K562 (cell line): ENCODE data around the gene EGR1. TPM values are rescaled to one million over a fixed set of nuclear protein-coding genes. Genes with fewer than 3 reads are reported as not detected.

Experiments
- CCNT2 ChIP-seq: IDR thresholded peaks from 2 replicates; pipeline ENCODE4 v1.6.1; 2011; ENCODE audit warnings: borderline replicate concordance, low read depth, mild to moderate bottlenecking, moderate library complexity, mixed read lengths, low read length; ENCODE audit not compliant: insufficient read length; ENCODE audit errors: extremely low read depth
- EP400 ChIP-seq: fragments of 450-650 bp; IDR thresholded peaks from 2 replicates; pipeline ENCODE4 v1.6.1; 2017; ENCODE audit warnings: antibody characterized with exemption, mild to moderate bottlenecking, moderate library complexity
- MCM3 ChIP-seq: fragments of 450-650 bp; IDR thresholded peaks from 2 replicates; pipeline ENCODE4 v1.6.1; 2016
- NFE2 ChIP-seq: IDR thresholded peaks from 2 replicates; pipeline ENCODE4 v1.6.1; 2014; ENCODE audit warnings: antibody characterized with exemption, low read depth
- NR1H2 ChIP-seq: sonication (generic); formaldehyde crosslinking; IDR thresholded peaks from 2 replicates; pipeline ENCODE4 v1.4.0; 2020; ENCODE audit warnings: mild to moderate bottlenecking, missing genetic modification reagents
- NR2C1 ChIP-seq, 2 experiments: fragments of 450-650 bp; IDR thresholded peaks; 2 replicates each; pipeline ENCODE4 v1.6.1; 2017; ENCODE audit warnings: mild to moderate bottlenecking in 2 of 2, antibody characterized with exemption in 1 of 2, inconsistent platforms in 1 of 2, missing compliant biosample characterization in 1 of 2, missing genetic modification characterization in 1 of 2
- NR2F6 ChIP-seq: fragments of 450-650 bp; formaldehyde crosslinking; IDR thresholded peaks from 2 replicates; pipeline ENCODE4 v1.4.0; 2020; ENCODE audit warnings: mild to moderate bottlenecking
- NR3C1 ChIP-seq: sonication (generic); formaldehyde crosslinking; IDR thresholded peaks from 2 replicates; pipeline ENCODE4 v1.8.1; 2022; ENCODE audit warnings: missing genetic modification reagents
- POLR2B ChIP-seq: fragments of 450-650 bp; IDR thresholded peaks from 2 replicates; pipeline ENCODE4 v1.6.1; 2018; ENCODE audit warnings: low read depth; ENCODE audit not compliant: partially characterized antibody
- SMARCB1 ChIP-seq: IDR thresholded peaks from 2 replicates; pipeline ENCODE4 v1.6.1; 2011; ENCODE audit warnings: improper control_type of control experiment, low read depth; ENCODE audit not compliant: insufficient read length
- SUPT5H ChIP-seq: fragments of 450-650 bp; IDR thresholded peaks from 2 replicates; pipeline ENCODE4 v1.6.1; 2016
- ZBTB8A ChIP-seq: fragments of 450-650 bp; IDR thresholded peaks from 2 replicates; pipeline ENCODE4 v1.6.1; 2018; ENCODE audit warnings: mild to moderate bottlenecking, moderate library complexity; ENCODE audit not compliant: partially characterized antibody
- ZNF785 ChIP-seq: fragments of 250-450 bp; sonication (Bioruptor Pico); IDR thresholded peaks from 2 replicates; pipeline ENCODE4 v1.4.0; 2020; ENCODE audit warnings: mild to moderate bottlenecking
- polyA plus RNA-seq, 8 experiments: library from polyadenylated mRNA; depleted of rRNA in 4 of 8; stranded (reverse) in 5 of 8; unstranded in 3 of 8; fragments of >200 nt; fragmentation: Nextera tagmentation in 2 of 8; fragmentation: Illumina TruSeq in 1 of 8; extraction: Ambion mirVana in 2 of 8; extraction: Trizol in 1 of 8; gene quantifications; 2 replicates each; pipeline versions ENCODE4 v1.2.1 to v1.2.3, GENCODE V29; 2011 to 2014; ENCODE audit warnings: inconsistent platforms in 1 of 8, missing spikeins in 1 of 8
- total RNA-seq, 7 experiments: library from RNA; depleted of rRNA in 6 of 7; stranded (reverse); fragments of >200 nt in 6 of 7; fragmentation: Illumina TruSeq in 2 of 7; extraction: Trizol in 2 of 7; gene quantifications; 2 replicates each; pipeline versions ENCODE4 v1.2.1 to v1.2.3, GENCODE V29; 2011 to 2021; ENCODE audit warnings: low replicate concordance in 1 of 7
- TF ChIP-seq, protein P1 (sequence below): sonication (generic); formaldehyde crosslinking; IDR thresholded peaks from 2 replicates; pipeline ENCODE4 v1.8.0; 2022; ENCODE audit warnings: mild to moderate bottlenecking, missing genetic modification reagents
- TF ChIP-seq, protein P2 (sequence below): sonication (generic); formaldehyde crosslinking; IDR thresholded peaks from 2 replicates; pipeline ENCODE4 v1.8.1; 2022; ENCODE audit warnings: missing genetic modification reagents
- TF ChIP-seq, protein P3 (sequence below), 2 experiments: fragments of 450-650 bp; formaldehyde crosslinking in 1 of 2; IDR thresholded peaks; 2 replicates each; pipeline versions ENCODE4 v1.4.0 to v1.6.1; 2014 to 2020; ENCODE audit warnings: mild to moderate bottlenecking in 2 of 2, borderline replicate concordance in 1 of 2, low read depth in 1 of 2

Gene EGR1
- total and polyA plus RNA-seq, 9 of the 15 experiments (the other 6 are each of a cell fraction or from before 2014, with no cell fraction given) = 1.3 to 132 (median 21.5) TPM

DNA sequence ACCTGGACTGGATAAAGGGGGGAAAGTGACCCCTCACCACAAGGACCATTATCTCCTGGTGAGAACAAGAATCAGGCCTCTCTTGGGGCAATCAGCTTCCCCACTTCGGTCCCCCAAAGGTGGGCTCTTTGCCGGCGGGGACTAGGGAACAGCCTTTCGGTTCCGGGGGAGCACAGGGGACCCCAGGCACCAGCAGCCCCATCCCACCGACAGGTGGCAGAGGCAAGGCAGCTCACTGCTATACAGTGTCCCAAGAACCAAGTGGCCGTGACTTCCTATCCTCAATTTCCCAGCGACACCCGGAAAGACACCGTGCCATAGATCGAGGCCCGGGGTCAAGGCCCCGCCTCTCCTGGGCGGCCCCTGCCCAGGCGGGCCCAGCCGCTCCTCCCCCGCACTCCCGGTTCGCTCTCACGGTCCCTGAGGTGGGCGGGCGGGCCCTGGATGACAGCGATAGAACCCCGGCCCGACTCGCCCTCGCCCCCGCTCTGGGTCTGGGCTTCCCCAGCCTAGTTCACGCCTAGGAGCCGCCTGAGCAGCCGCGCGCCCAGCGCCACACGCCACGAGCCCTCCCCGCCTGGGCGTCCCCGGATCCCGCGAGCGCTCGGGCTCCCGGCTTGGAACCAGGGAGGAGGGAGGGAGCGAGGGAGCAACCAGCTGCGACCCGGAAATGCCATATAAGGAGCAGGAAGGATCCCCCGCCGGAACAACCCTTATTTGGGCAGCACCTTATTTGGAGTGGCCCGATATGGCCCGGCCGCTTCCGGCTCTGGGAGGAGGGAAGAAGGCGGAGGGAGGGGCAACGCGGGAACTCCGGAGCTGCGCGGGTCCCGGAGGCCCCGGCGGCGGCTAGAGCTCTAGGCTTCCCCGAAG is 655 bp upstream of the EGR1 start (continued):
- TF ChIP-seq, protein P1, sequence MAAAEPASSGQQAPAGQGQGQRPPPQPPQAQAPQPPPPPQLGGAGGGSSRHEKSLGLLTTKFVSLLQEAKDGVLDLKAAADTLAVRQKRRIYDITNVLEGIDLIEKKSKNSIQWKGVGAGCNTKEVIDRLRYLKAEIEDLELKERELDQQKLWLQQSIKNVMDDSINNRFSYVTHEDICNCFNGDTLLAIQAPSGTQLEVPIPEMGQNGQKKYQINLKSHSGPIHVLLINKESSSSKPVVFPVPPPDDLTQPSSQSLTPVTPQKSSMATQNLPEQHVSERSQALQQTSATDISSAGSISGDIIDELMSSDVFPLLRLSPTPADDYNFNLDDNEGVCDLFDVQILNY (CRISPR knock-in tag) = no peak
- peak; percentile 79 for TF ChIP-seq SUPT5H
- no peak for TF ChIP-seq ZNF785 (CRISPR knock-in tag)
- no peak for TF ChIP-seq ZBTB8A
- peak; percentile 74 for TF ChIP-seq NR2C1 (IDR thresholded peaks at IDR 0.05)
- peak; percentile 72 for TF ChIP-seq NR2C1 (tag; IDR thresholded peaks at IDR 0.05)
- no peak for TF ChIP-seq NR3C1 (CRISPR knock-in tag)
- TF ChIP-seq POLR2B = peak; percentile 82
- TF ChIP-seq NFE2 = no peak
- no peak for TF ChIP-seq MCM3
- TF ChIP-seq CCNT2 = peak; percentile 73
- no peak for TF ChIP-seq NR2F6 (CRISPR knock-in tag)
- peak; percentile 73 for TF ChIP-seq EP400
- TF ChIP-seq SMARCB1 = no peak
- TF ChIP-seq, protein P2, sequence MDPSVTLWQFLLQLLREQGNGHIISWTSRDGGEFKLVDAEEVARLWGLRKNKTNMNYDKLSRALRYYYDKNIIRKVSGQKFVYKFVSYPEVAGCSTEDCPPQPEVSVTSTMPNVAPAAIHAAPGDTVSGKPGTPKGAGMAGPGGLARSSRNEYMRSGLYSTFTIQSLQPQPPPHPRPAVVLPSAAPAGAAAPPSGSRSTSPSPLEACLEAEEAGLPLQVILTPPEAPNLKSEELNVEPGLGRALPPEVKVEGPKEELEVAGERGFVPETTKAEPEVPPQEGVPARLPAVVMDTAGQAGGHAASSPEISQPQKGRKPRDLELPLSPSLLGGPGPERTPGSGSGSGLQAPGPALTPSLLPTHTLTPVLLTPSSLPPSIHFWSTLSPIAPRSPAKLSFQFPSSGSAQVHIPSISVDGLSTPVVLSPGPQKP (CRISPR knock-in tag) = peak; percentile 100
- TF ChIP-seq NR1H2 (CRISPR knock-in tag) = no peak; the same call in 1 of the 2 replicates
- TF ChIP-seq, protein P3, sequence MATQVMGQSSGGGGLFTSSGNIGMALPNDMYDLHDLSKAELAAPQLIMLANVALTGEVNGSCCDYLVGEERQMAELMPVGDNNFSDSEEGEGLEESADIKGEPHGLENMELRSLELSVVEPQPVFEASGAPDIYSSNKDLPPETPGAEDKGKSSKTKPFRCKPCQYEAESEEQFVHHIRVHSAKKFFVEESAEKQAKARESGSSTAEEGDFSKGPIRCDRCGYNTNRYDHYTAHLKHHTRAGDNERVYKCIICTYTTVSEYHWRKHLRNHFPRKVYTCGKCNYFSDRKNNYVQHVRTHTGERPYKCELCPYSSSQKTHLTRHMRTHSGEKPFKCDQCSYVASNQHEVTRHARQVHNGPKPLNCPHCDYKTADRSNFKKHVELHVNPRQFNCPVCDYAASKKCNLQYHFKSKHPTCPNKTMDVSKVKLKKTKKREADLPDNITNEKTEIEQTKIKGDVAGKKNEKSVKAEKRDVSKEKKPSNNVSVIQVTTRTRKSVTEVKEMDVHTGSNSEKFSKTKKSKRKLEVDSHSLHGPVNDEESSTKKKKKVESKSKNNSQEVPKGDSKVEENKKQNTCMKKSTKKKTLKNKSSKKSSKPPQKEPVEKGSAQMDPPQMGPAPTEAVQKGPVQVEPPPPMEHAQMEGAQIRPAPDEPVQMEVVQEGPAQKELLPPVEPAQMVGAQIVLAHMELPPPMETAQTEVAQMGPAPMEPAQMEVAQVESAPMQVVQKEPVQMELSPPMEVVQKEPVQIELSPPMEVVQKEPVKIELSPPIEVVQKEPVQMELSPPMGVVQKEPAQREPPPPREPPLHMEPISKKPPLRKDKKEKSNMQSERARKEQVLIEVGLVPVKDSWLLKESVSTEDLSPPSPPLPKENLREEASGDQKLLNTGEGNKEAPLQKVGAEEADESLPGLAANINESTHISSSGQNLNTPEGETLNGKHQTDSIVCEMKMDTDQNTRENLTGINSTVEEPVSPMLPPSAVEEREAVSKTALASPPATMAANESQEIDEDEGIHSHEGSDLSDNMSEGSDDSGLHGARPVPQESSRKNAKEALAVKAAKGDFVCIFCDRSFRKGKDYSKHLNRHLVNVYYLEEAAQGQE (IDR thresholded peaks at IDR 0.05; ENCODE audit: borderline replicate concordance) = peak; percentile 8; the same call in 1 of the 2 replicates
- TF ChIP-seq, protein P3 (CRISPR knock-in tag; IDR thresholded peaks at IDR 0.05; ENCODE audit: low read depth) = no peak; the same call in none of the 2 replicates
